Anterior cingulate cortex (tissue), 58 donors: ENCODE measurements around the gene INSL4.

ENCODE experiments used
- DNase-seq, 58 donors: peaks; one replicate each; lab custom pipeline; 2025; lab: John Stamatoyannopoulos, UW

INSL4 gene

GRCh38 chr9:5231212-5231611 is at the start of gene INSL4:
Gene INSL4, plus strand, starts transcription at chr9:5231419. Its CDS starts 105 bp downstream, at chr9:5231524.
- no peak for DNase-seq

- DNase-seq: no peak
Measured at GRCh38 chr9:5184776-5185175, 46.4 kb upstream of the INSL4 start.

GRCh38 chr9:5185220-5185840 is 45.9 kb upstream of the INSL4 start, which contains the start of gene INSL6:
Gene INSL6, minus strand, starts transcription at chr9:5185639. Its CDS starts 37 bp downstream, at chr9:5185602.
- DNase-seq: no peak

GRCh38 chr9:5186416-5187169 is 44.6 kb upstream of the INSL4 start:
- DNase-seq: peak in 32 of 58 donors; percentile 0 to 52 (median 6)

- no peak for DNase-seq
Measured at GRCh38 chr9:5188060-5188984, 42.9 kb upstream of the INSL4 start.

GRCh38 chr9:5191985-5192384 is 39.2 kb upstream of the INSL4 start:
- DNase-seq: no peak

GRCh38 chr9:5193345-5193744 is 37.9 kb upstream of the INSL4 start:
- no peak for DNase-seq

GRCh38 chr9:5195463-5195862 is 35.8 kb upstream of the INSL4 start:
- DNase-seq: no peak

GRCh38 chr9:5205071-5205470 is 26.1 kb upstream of the INSL4 start:
- DNase-seq: no peak

- DNase-seq: no peak
Measured at GRCh38 chr9:5230554-5230953, 665 bp upstream of the INSL4 start.

GRCh38 chr9:5263351-5264218 is 32.4 kb downstream of the INSL4 start:
- no peak for DNase-seq

GRCh38 chr9:5264219-5264595 is 33.0 kb downstream of the INSL4 start:
- DNase-seq: no peak

- DNase-seq: no peak
Measured at GRCh38 chr9:5265939-5266338, 34.7 kb downstream of the INSL4 start.

GRCh38 chr9:5269249-5269715 is 38.1 kb downstream of the INSL4 start:
- no peak for DNase-seq

GRCh38 chr9:5274770-5275169 is 43.6 kb downstream of the INSL4 start:
- DNase-seq: no peak

GRCh38 chr9:5278486-5278885 is 47.3 kb downstream of the INSL4 start:
- no peak for DNase-seq
